ENCODE measurements around the gene CLDN6.

DNA sequence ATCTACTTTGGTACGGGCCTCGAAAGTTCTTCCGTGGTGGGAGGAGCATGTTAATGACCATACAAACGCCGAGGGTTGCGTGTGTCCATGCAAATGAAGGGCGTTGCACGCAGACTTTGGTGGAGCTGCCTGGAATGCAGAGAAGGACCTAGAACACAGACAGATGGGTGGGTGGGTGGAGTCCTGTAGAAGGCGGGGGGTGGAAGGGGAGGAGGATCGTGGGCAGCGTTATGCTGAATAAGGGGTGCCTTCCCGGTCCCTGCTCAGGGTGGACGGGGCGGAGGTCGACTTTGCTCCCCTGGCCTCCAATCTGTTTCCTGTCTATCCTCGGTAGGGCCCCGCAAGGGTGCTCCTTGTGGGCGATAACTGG is 49.6 kb downstream of the CLDN6 start:
- TF ChIP-seq, protein P1, sequence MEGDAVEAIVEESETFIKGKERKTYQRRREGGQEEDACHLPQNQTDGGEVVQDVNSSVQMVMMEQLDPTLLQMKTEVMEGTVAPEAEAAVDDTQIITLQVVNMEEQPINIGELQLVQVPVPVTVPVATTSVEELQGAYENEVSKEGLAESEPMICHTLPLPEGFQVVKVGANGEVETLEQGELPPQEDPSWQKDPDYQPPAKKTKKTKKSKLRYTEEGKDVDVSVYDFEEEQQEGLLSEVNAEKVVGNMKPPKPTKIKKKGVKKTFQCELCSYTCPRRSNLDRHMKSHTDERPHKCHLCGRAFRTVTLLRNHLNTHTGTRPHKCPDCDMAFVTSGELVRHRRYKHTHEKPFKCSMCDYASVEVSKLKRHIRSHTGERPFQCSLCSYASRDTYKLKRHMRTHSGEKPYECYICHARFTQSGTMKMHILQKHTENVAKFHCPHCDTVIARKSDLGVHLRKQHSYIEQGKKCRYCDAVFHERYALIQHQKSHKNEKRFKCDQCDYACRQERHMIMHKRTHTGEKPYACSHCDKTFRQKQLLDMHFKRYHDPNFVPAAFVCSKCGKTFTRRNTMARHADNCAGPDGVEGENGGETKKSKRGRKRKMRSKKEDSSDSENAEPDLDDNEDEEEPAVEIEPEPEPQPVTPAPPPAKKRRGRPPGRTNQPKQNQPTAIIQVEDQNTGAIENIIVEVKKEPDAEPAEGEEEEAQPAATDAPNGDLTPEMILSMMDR (IDR thresholded peaks at IDR 0.05) = no peak
- no peak for TF ChIP-seq POLR2A (IDR thresholded peaks at IDR 0.05)

Measured in thyroid gland (tissue), 4 donors.